B cell (primary cell): ENCODE measurements around the gene BNIP5. TPM values are rescaled to one million over a fixed set of nuclear protein-coding genes. Genes with fewer than 3 reads are reported as not detected.

ENCODE experiments used
- ATAC-seq: fragments of 200-7000 bp; cut with Tn5 transposase; one replicate; pipeline ENCODE4 v1.10.0; 2021; ENCODE audit warnings: low read depth, mild to moderate bottlenecking, moderate number of reproducible peaks, moderate library complexity
- CTCF ChIA-PET: fragments of 350-600 bp; sonication (Branson Sonifier 250); formaldehyde crosslinking; loops from one replicate; lab custom pipeline; 2021; ENCODE audit warnings: antibody characterized with exemption, inconsistent platforms; lab: Charles Lee
- POLR2A ChIA-PET: fragments of 350-600 bp; sonication (Branson Sonifier 250); formaldehyde crosslinking; loops from one replicate; lab custom pipeline; 2021; ENCODE audit warnings: antibody characterized with exemption; lab: Charles Lee
- DNase-seq: peaks from one replicate; pipeline ENCODE4 v3.0.0; 2013
- H2AFZ ChIP-seq: 2 replicates; pipeline ENCODE4 v1.6.1; 2012; ENCODE audit warnings: mild to moderate bottlenecking, low read depth, low read length; ENCODE audit not compliant: insufficient read depth, poor library complexity, severe bottlenecking
- H3K27ac ChIP-seq, 2 donors: 1 replicate in 1 of 2; 2 replicates in 1 of 2; pipeline ENCODE4 v1.5.1; 2012 to 2013; ENCODE audit warnings: low read length in 2 of 2, mild to moderate bottlenecking in 2 of 2, moderate library complexity in 1 of 2
- H3K27me3 ChIP-seq, 4 experiments: fragments of 200-600 bp in 1 of 4; sonication (generic) in 1 of 4; replicated peaks in 1 of 4; 1 replicate in 2 of 4; 2 replicates in 2 of 4; pipeline versions ENCODE4 v1.6.1 to v1.7.0; 2013 to 2016; ENCODE audit warnings: low read length in 3 of 4, mild to moderate bottlenecking in 2 of 4, mixed read lengths in 1 of 4, moderate library complexity in 1 of 4; ENCODE audit not compliant: insufficient read depth in 4 of 4, control insufficient read depth in 3 of 4; ENCODE audit errors: control extremely low read depth in 1 of 4
- H3K36me3 ChIP-seq, 2 experiments: replicated peaks in 1 of 2; 1 replicate in 1 of 2; 2 replicates in 1 of 2; pipeline versions ENCODE4 v1.6.1 to v1.7.1; 2013; ENCODE audit warnings: low read length in 1 of 2; ENCODE audit not compliant: insufficient read depth in 2 of 2, control insufficient read depth in 1 of 2; ENCODE audit errors: control extremely low read depth in 1 of 2, extremely low read depth in 1 of 2
- H3K4me1 ChIP-seq, 2 donors: fragments of 200-600 bp in 1 of 2; sonication (generic) in 1 of 2; 1 replicate in 1 of 2; 2 replicates in 1 of 2; pipeline versions ENCODE4 v1.5.1 to v1.6.1; 2013 to 2017; ENCODE audit warnings: low read length in 2 of 2; ENCODE audit not compliant: control insufficient read depth in 2 of 2, insufficient read depth in 2 of 2
- H3K4me2 ChIP-seq: replicated peaks from 2 replicates; pipeline ENCODE3; 2012; ENCODE audit warnings: mild to moderate bottlenecking, low read depth, low read length; ENCODE audit not compliant: poor library complexity, severe bottlenecking
- H3K4me3 ChIP-seq, 5 experiments: fragments of 200-600 bp in 1 of 5; sonication (generic) in 1 of 5; 1 replicate in 3 of 5; 2 replicates in 2 of 5; pipeline versions ENCODE4 v1.5.1 to v1.7.0; 2011 to 2016; ENCODE audit warnings: low read length in 4 of 5, mild to moderate bottlenecking in 4 of 5, low read depth in 2 of 5, control low read depth in 1 of 5, moderate library complexity in 1 of 5; ENCODE audit not compliant: insufficient read depth in 1 of 5; ENCODE audit errors: control extremely low read depth in 1 of 5, extremely low read depth in 1 of 5
- H3K79me2 ChIP-seq: fragments of 200-600 bp; sonication (generic); one replicate; pipeline ENCODE4 v1.6.0; 2016; ENCODE audit warnings: low read length; ENCODE audit not compliant: control insufficient read depth, insufficient read depth
- H3K9ac ChIP-seq: fragments of 200-600 bp; sonication (generic); 2 replicates; pipeline ENCODE4 v1.6.1; 2017; ENCODE audit warnings: mild to moderate bottlenecking, low read length, moderate library complexity
- H3K9me3 ChIP-seq, 3 donors: one replicate each; pipeline versions ENCODE4 v1.6.1 to v1.7.1; 2013; ENCODE audit warnings: low read length in 2 of 3; ENCODE audit not compliant: control insufficient read depth in 2 of 3, insufficient read depth in 1 of 3; ENCODE audit errors: control extremely low read depth in 1 of 3
- H4K20me1 ChIP-seq: 2 replicates; pipeline ENCODE4 v1.6.0; 2012; ENCODE audit warnings: mild to moderate bottlenecking, low read length; ENCODE audit not compliant: insufficient read depth, control insufficient read depth, poor library complexity, severe bottlenecking
- H3K27ac Mint-ChIP-seq: one replicate; pipeline ENCODE4 v1.8.0; 2021; ENCODE audit warnings: mixed read lengths
- H3K27me3 Mint-ChIP-seq: one replicate; pipeline ENCODE4 v1.8.0; 2021; ENCODE audit warnings: mixed read lengths
- H3K4me1 Mint-ChIP-seq: one replicate; pipeline ENCODE4 v1.8.0; 2021; ENCODE audit warnings: mixed read lengths
- H3K4me3 Mint-ChIP-seq: one replicate; pipeline ENCODE4 v1.8.0; 2021; ENCODE audit warnings: mixed read lengths
- H3K9me3 Mint-ChIP-seq: one replicate; pipeline ENCODE4 v1.8.0; 2022; ENCODE audit warnings: mixed read lengths; ENCODE audit not compliant: insufficient read depth
- EZH2 ChIP-seq: IDR thresholded peaks from 2 replicates; pipeline ENCODE4 v1.6.1; 2012; ENCODE audit warnings: borderline replicate concordance, low read depth, mild to moderate bottlenecking, moderate library complexity, low read length; ENCODE audit not compliant: insufficient read depth, poor library complexity, severe bottlenecking
- WGBS: methylation state at CpG from one replicate; pipeline ENCODE4 v1.1.5; 2013; ENCODE audit warnings: missing lambda C conversion rate; ENCODE audit not compliant: insufficient coverage; 5-methylcytosine and 5-hydroxymethylcytosine counted together
- intact Hi-C: fragments of 100-400 bp; cut with micrococcal nuclease; formaldehyde crosslinking; loops from one replicate; pipeline ENCODE4 v1.10.0; 2022
- polyA plus RNA-seq: library from polyadenylated mRNA; depleted of rRNA; stranded (reverse); fragments of >200 nt; gene quantifications from 2 replicates; pipeline ENCODE4 v1.2.3, GENCODE V29; 2012
- total RNA-seq, 2 donors: library from RNA; stranded (reverse); fragments of 120-200 nt in 1 of 2; gene quantifications; 1 replicate in 1 of 2; 2 replicates in 1 of 2; pipeline versions ENCODE4 v1.2.3 to v1.2.4, GENCODE V29; 2013 to 2022
- TF ChIP-seq, protein P1 (sequence below): fragments of 200-600 bp; IDR thresholded peaks from one replicate; pipeline ENCODE4 v1.8.0; 2022; ENCODE audit warnings: antibody characterized with exemption, mild to moderate bottlenecking

Gene BNIP5
- total and polyA plus RNA-seq, 2 donors (not counting 1 experiment from before 2014, with no cell fraction given) = 0.06 to 0.10 TPM

DNA sequence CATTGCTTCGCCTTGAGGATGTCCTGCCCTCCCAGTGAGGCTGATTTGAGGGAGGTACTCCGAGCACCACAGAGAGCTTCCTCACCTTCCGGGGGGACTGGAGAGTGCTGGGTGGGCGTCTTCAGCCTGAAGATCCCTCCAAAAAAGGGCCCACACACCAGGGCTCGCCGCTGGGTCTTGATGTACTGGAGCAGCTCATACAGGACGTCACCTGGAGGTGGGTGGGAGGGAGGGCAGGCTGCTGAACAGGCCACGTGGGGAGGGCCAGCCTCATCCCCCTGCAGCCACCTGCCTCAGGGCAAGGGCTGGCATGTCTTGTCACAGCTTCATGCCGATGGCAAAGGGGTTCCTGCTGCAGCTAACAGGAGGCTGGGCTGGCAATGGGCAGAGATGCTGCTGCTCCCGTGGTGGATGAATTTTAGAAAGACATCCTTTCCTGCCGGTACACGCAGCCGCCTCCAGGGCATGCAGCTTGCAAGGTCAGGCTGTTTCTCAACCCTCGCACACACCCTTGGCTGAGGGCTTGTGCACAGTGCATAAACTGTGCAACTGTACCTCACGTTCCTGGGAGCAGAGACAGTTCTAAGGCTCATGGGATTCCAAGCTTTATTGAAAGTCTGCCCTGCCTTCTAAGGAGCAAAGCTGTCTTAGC, 36.8 kb upstream of the BNIP5 start:
- no peaks in the 10 kb centered on the region for H3K9me3 ChIP-seq
- no peaks in the 10 kb centered on the region for H4K20me1 ChIP-seq
- H3K4me1 ChIP-seq = peaks cover 0 to 1% of the 10 kb centered on the region in 2 donors
- ChIA-PET CTCF (no interaction called here), POLR2A (no interaction called here)
- no peaks in the 10 kb centered on the region for H3K27me3 ChIP-seq
- 84% methylated on average over 13 of the region's 15 CpGs for WGBS
- no peaks in the 10 kb centered on the region for H3K36me3 ChIP-seq
- no peak overlapping the region for H2AFZ ChIP-seq
- H3K27me3 Mint-ChIP-seq = peaks cover 8% of the 10 kb centered on the region
- no peaks in the 10 kb centered on the region for H3K79me2 ChIP-seq
- no peak overlapping the region for H3K27ac Mint-ChIP-seq
- intact Hi-C loops = no loop called here
- H3K4me3 ChIP-seq = no peak overlapping the region
- H3K4me1 Mint-ChIP-seq = peaks cover 8% of the 10 kb centered on the region
- no peak overlapping the region for H3K27ac ChIP-seq
- no peaks in the 10 kb centered on the region for H3K9me3 Mint-ChIP-seq
- H3K4me2 ChIP-seq = no peak overlapping the region
- H3K4me3 Mint-ChIP-seq = no peak overlapping the region
- no peak for TF ChIP-seq EZH2
- TF ChIP-seq, protein P1, sequence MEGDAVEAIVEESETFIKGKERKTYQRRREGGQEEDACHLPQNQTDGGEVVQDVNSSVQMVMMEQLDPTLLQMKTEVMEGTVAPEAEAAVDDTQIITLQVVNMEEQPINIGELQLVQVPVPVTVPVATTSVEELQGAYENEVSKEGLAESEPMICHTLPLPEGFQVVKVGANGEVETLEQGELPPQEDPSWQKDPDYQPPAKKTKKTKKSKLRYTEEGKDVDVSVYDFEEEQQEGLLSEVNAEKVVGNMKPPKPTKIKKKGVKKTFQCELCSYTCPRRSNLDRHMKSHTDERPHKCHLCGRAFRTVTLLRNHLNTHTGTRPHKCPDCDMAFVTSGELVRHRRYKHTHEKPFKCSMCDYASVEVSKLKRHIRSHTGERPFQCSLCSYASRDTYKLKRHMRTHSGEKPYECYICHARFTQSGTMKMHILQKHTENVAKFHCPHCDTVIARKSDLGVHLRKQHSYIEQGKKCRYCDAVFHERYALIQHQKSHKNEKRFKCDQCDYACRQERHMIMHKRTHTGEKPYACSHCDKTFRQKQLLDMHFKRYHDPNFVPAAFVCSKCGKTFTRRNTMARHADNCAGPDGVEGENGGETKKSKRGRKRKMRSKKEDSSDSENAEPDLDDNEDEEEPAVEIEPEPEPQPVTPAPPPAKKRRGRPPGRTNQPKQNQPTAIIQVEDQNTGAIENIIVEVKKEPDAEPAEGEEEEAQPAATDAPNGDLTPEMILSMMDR = no peak
- H3K9ac ChIP-seq = no peak overlapping the region
- ATAC-seq (no peak), DNase-seq (no peak)

DNA sequence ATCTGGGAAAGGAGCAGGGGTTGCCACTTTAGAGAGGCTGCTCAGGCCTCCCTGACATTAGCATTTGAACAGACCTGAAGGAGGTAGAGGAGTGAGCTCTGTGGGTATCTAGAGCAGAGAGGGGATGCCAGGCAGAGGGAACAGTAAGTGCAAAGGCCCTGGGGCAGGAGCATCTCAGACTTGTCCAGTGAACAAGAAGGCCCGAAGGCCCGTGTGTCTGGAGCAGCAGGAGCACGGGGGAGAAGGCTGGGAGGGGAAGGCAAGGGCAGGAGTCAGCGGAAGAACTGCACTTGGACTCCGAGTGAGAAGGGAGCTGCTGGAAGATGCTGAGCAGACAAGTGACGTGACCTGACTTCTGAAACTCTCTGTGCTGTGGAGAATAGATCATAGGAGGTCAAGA, 35.4 kb upstream of the BNIP5 start:
- no peaks in the 10 kb centered on the region for H3K36me3 ChIP-seq

More for the DNA sequence above, 35.4 kb upstream of the BNIP5 start:
- no peak overlapping the region for H2AFZ ChIP-seq
- intact Hi-C loops = no loop called here
- ChIA-PET CTCF (no interaction called here), POLR2A (no interaction called here)
- WGBS = 96% methylated on average over 6 of the region's 6 CpGs
- no peak overlapping the region for H3K9ac ChIP-seq
- no peak overlapping the region for H3K27ac Mint-ChIP-seq
- ATAC-seq (no peak), DNase-seq (no peak)
- TF ChIP-seq EZH2 = no peak
- TF ChIP-seq, protein P1 = no peak
- no peaks in the 10 kb centered on the region for H3K27me3 ChIP-seq
- no peaks in the 10 kb centered on the region for H4K20me1 ChIP-seq
- H3K4me2 ChIP-seq = no peak overlapping the region
- H3K79me2 ChIP-seq = no peaks in the 10 kb centered on the region
- no peaks in the 10 kb centered on the region for H3K9me3 ChIP-seq
- H3K4me1 ChIP-seq = no peaks in the 10 kb centered on the region
- no peaks in the 10 kb centered on the region for H3K4me1 Mint-ChIP-seq
- no peak overlapping the region for H3K27ac ChIP-seq
- peaks cover 8% of the 10 kb centered on the region for H3K27me3 Mint-ChIP-seq
- no peaks in the 10 kb centered on the region for H3K9me3 Mint-ChIP-seq
- H3K4me3 ChIP-seq = no peak overlapping the region
- no peak overlapping the region for H3K4me3 Mint-ChIP-seq
